Measurements from ENCODE around the gene RLBP1.

DNA sequence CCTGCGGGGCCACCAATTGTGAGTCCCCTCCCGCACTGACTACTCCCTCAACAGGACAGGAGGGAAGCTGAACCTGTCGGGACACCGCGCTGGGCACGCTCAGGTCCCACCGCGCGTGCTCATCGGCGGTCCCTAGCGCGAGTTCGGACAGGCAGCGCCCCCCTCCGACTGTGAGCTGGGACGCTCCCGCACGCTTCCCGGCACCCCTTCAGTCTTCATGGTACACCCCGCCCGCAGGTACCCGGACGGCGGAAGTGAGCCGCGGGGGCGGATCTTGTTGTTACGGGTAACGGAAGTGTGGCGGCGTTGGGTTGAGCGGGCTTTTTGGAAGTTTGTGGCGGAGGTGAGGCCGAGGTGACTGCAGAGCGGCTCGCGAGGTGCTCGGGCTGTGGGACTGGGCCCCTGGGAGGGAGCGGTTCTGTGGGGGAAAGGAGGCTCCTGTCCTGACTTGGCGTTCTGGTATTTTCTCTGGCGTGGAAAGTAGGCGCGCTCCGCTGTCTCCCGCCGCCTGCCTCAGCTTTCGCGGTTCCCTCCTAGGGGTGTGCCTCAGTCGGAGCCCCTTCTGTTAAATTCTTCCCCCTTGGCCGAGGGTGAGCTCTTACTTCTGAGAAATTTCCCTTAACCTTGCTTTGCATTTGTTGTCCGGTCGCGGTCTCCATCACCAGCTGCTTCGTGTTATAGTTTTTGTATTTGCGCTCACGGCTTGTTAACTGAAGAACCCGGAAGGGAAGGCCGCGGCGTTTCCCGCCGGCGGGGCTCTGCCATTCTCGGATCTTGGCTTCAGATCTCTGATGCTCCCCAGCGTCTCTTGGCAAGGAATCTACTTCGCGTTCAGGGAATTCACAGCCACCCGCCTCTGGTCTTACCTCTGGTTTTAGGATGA is 22.6 kb upstream of the RLBP1 start, which contains the start of gene FANCI:
- TF ChIP-seq POLR2AphosphoS5 (IDR thresholded peaks at IDR 0.05; ENCODE audit: low read depth) (peak; percentile 67), CTCF (IDR thresholded peaks at IDR 0.05; ENCODE audit: insufficient read depth, low read length) (peak; percentile 7), GABPA (IDR thresholded peaks at IDR 0.05; ENCODE audit: low read depth) (peak; percentile 89)

Data from HL-60 (cell line).